Peyer's patch (tissue), 4 donors: ENCODE data around the gene CSNK1E. TPM values are rescaled to one million over a fixed set of nuclear protein-coding genes. Genes with fewer than 3 reads are reported as not detected.
"Not testable (repeated sequence)": the region's sequence is repeated elsewhere in the genome, so short reads cannot be mapped to it uniquely, and the experiment has no call there.

Experiments
- DNase-seq, 3 donors: peaks; one replicate each; pipeline ENCODE4 v3.0.0-alpha.2; 2017 to 2019
- H3K27ac ChIP-seq, 4 donors: fragments of 200-600 bp; sonication (generic); one replicate each; pipeline ENCODE4 v1.5.1; 2016 to 2019
- H3K27me3 ChIP-seq, 2 donors: fragments of 200-600 bp; sonication (generic); one replicate each; pipeline ENCODE4 v1.5.1; 2019
- H3K36me3 ChIP-seq, 3 donors: fragments of 200-600 bp; sonication (generic); one replicate each; pipeline ENCODE4 v1.5.1; 2016 to 2019
- H3K4me1 ChIP-seq, 4 donors: fragments of 200-600 bp; sonication (generic); one replicate each; pipeline ENCODE4 v1.5.1; 2016 to 2019
- H3K4me3 ChIP-seq, 4 donors: fragments of 200-600 bp; sonication (generic); 1 replicate in 3 of 4; 2 replicates in 1 of 4; pipeline ENCODE4 v1.5.1; 2016 to 2019; ENCODE audit warnings: mild to moderate bottlenecking in 1 of 4
- H3K9me3 ChIP-seq, 4 donors: fragments of 200-600 bp; sonication (generic); one replicate each; pipeline ENCODE4 v1.5.1; 2016 to 2019; ENCODE audit warnings: mild to moderate bottlenecking in 1 of 4
- CTCF ChIP-seq, 6 experiments: fragments of 450-650 bp in 4 of 6; fragments of 200-600 bp in 2 of 6; sonication (generic) in 1 of 6; IDR thresholded peaks; one replicate each; pipeline ENCODE4 v1.5.1; 2017 to 2019; ENCODE audit warnings: antibody characterized with exemption in 6 of 6, mild to moderate bottlenecking in 3 of 6, moderate library complexity in 1 of 6
- POLR2A ChIP-seq, 2 donors: fragments of 450-650 bp; IDR thresholded peaks; one replicate each; pipeline ENCODE4 v1.5.1; 2017; ENCODE audit warnings: antibody characterized with exemption in 2 of 2, mild to moderate bottlenecking in 2 of 2, moderate library complexity in 2 of 2
- total RNA-seq, 4 donors: library from RNA; depleted of rRNA; stranded (reverse); fragments of >200 nt; gene quantifications; one replicate each; pipeline ENCODE4 v1.1.0, GENCODE V29; 2016

Gene CSNK1E
- total RNA-seq, 4 donors from 2014 or later = 39.1 to 254 (median 114) TPM

- no peak overlapping the region for H3K27ac ChIP-seq
- peak in 1 of 3 donors; percentile 42 for DNase-seq
- H3K36me3 ChIP-seq = no peaks in the 10 kb centered on the region
- no peaks in the 10 kb centered on the region for H3K27me3 ChIP-seq
- H3K4me1 ChIP-seq = no peaks in the 10 kb centered on the region
- TF ChIP-seq CTCF (IDR thresholded peaks at IDR 0.05) (no peak), POLR2A (IDR thresholded peaks at IDR 0.05) (no peak)
- no peak overlapping the region for H3K4me3 ChIP-seq
- no peaks in the 10 kb centered on the region for H3K9me3 ChIP-seq
These were observed 30.1 kb upstream of the CSNK1E start for GRCh38 chr22:38347181-38347943.

- DNase-seq = peak in 2 of 3 donors; percentile 10 to 42
- no peaks in the 10 kb centered on the region for H3K27me3 ChIP-seq
- no peak overlapping the region for H3K4me3 ChIP-seq
- H3K9me3 ChIP-seq = no peaks in the 10 kb centered on the region
- H3K4me1 ChIP-seq = no peaks in the 10 kb centered on the region
- no peaks in the 10 kb centered on the region for H3K36me3 ChIP-seq
- no peak for TF ChIP-seq CTCF (IDR thresholded peaks at IDR 0.05)
- no peak for TF ChIP-seq POLR2A (IDR thresholded peaks at IDR 0.05)
- no peak overlapping the region for H3K27ac ChIP-seq
These were observed 29.3 kb upstream of the CSNK1E start for GRCh38 chr22:38346506-38346905.

- Histone ChIP-seq H3K4me1 (no peaks in the 10 kb centered on the region), H3K27me3 (no peaks in the 10 kb centered on the region), H3K9me3 (no peaks in the 10 kb centered on the region), H3K36me3 (no peaks in the 10 kb centered on the region), H3K27ac (no peak overlapping the region), H3K4me3 (no peak overlapping the region)
- no peak for TF ChIP-seq POLR2A (IDR thresholded peaks at IDR 0.05)
- TF ChIP-seq CTCF (IDR thresholded peaks at IDR 0.05) = no peak
- peak in 2 of 3 donors; percentile 13 for DNase-seq
These were observed 28.5 kb upstream of the CSNK1E start for GRCh38 chr22:38345782-38346181.

- H3K27ac ChIP-seq, H3K4me3 ChIP-seq, H3K36me3 ChIP-seq, H3K27me3 ChIP-seq, H3K9me3 ChIP-seq: not testable (repeated sequence)
- H3K4me1 ChIP-seq = peaks cover 0 to 16% (median 6%) of the 10 kb centered on the region in 4 donors
- DNase-seq = peak in 1 of 3 donors; percentile 19
These were observed 22.7 kb upstream of the CSNK1E start for GRCh38 chr22:38339893-38340292.

- H3K9me3 ChIP-seq = no peaks in the 10 kb centered on the region
- H3K27ac ChIP-seq = no peak overlapping the region
- no peak overlapping the region for H3K4me3 ChIP-seq
- peak in 1 of 3 donors; percentile 28 for DNase-seq
- H3K36me3 ChIP-seq = no peaks in the 10 kb centered on the region
- no peak for TF ChIP-seq POLR2A (IDR thresholded peaks at IDR 0.05)
- no peak for TF ChIP-seq CTCF (IDR thresholded peaks at IDR 0.05)
- no peaks in the 10 kb centered on the region for H3K27me3 ChIP-seq
- peaks cover 0 to 16% (median 6%) of the 10 kb centered on the region in 4 donors for H3K4me1 ChIP-seq
These were observed 21.6 kb upstream of the CSNK1E start for GRCh38 chr22:38338772-38339379.

- Histone ChIP-seq H3K27me3 (no peaks in the 10 kb centered on the region), H3K4me1 (peaks cover 0 to 16% (median 6%) of the 10 kb centered on the region in 4 donors), H3K36me3 (no peaks in the 10 kb centered on the region), H3K9me3 (no peaks in the 10 kb centered on the region), H3K4me3 (peak overlapping the region in 2 of 4 donors; percentile 44 to 53), H3K27ac (no peak overlapping the region)
- DNase-seq = no peak
- TF ChIP-seq CTCF (IDR thresholded peaks at IDR 0.05) = no peak
- no peak for TF ChIP-seq POLR2A (IDR thresholded peaks at IDR 0.05)
These were observed 19.5 kb upstream of the CSNK1E start for GRCh38 chr22:38336699-38337098.
